AG04450 (cell line): ENCODE data around the gene DEAF1. TPM values are rescaled to one million over a fixed set of nuclear protein-coding genes. Genes with fewer than 3 reads are reported as not detected.
A peak's percentile ranks its signal among the peaks of the same experiment; 100 is the strongest.

Experiments used
- CTCF ChIA-PET: fragments of 300-600, 350-600 bp; formaldehyde crosslinking; extraction: SDS; loops from one replicate; lab custom pipeline; 2022; ENCODE audit warnings: antibody characterized with exemption, inconsistent platforms; lab: Charles Lee
- POLR2A ChIA-PET: fragments of 350-600 bp; formaldehyde crosslinking; extraction: SDS; loops from one replicate; lab custom pipeline; 2021; ENCODE audit warnings: antibody characterized with exemption, inconsistent platforms; lab: Yijun Ruan, JAX
- DNase-seq: peaks from one replicate; pipeline ENCODE4 v3.0.0-alpha.2; 2011; ENCODE audit warnings: low read depth, low spot score
- H3K27ac ChIP-seq: one replicate; pipeline ENCODE4 v1.5.1; 2012; ENCODE audit warnings: low read depth, low read length, control low read depth
- H3K27me3 ChIP-seq: one replicate; pipeline ENCODE4 v1.6.0; 2012; ENCODE audit warnings: low read length; ENCODE audit not compliant: control insufficient read depth, insufficient read depth
- H3K4me3 ChIP-seq: 2 replicates; pipeline ENCODE4 v1.5.1; 2011; ENCODE audit warnings: mild to moderate bottlenecking, low read depth, low read length, control low read depth
- H3K9me3 ChIP-seq: 2 replicates; pipeline ENCODE4 v1.5.1; 2012; ENCODE audit warnings: low read length; ENCODE audit not compliant: control insufficient read depth, insufficient read depth
- CTCF ChIP-seq: IDR thresholded peaks from 2 replicates; pipeline ENCODE4 v1.5.1; 2011; ENCODE audit warnings: low read depth, low read length, control low read depth, inconsistent platforms
- polyA plus RNA-seq: library from polyadenylated mRNA; depleted of rRNA; stranded (reverse); fragments of >200 nt; gene quantifications from 2 replicates; pipeline ENCODE4 v1.2.3, GENCODE V29; 2011

The DEAF1 gene
- polyA plus RNA-seq, 1 experiment, result 13.0 TPM

- Histone ChIP-seq H3K4me3 (peak overlapping the region; percentile 67), H3K27me3 (no peaks in the 10 kb centered on the region), H3K27ac (peak overlapping the region; percentile 31), H3K9me3 (no peaks in the 10 kb centered on the region; the same call in 1 of the 2 replicates)
- no peak for TF ChIP-seq CTCF
- CTCF ChIA-PET, result no interaction called here
- POLR2A ChIA-PET, result interaction anchor here (2.4 kb wide), 1 partner anchor 12 kb away, joined by 11 read pairs; the partner anchor contains the start of genes DEAF1 and TMEM80
- no peak for DNase-seq
Observed at GRCh38 chr11:706957-707816, 12.2 kb upstream of the DEAF1 start.

GRCh38 chr11:706439-706956, 11.5 kb upstream of the DEAF1 start:
- DNase-seq, result no peak
- TF ChIP-seq CTCF, result no peak
- no peaks in the 10 kb centered on the region for H3K27me3 ChIP-seq
- ChIA-PET CTCF (no interaction called here), POLR2A (interaction anchor here (0.6 to 2.4 kb wide), 5 partner anchors 9 to 169 kb away, joined by 3 to 11 read pairs (median 4); partner anchors contain the start of genes DEAF1, LRRC56 and TMEM80)
- H3K27ac ChIP-seq, result no peak overlapping the region
- no peaks in the 10 kb centered on the region; the same call in 1 of the 2 replicates for H3K9me3 ChIP-seq
- H3K4me3 ChIP-seq, result peak overlapping the region; percentile 67

DNA sequence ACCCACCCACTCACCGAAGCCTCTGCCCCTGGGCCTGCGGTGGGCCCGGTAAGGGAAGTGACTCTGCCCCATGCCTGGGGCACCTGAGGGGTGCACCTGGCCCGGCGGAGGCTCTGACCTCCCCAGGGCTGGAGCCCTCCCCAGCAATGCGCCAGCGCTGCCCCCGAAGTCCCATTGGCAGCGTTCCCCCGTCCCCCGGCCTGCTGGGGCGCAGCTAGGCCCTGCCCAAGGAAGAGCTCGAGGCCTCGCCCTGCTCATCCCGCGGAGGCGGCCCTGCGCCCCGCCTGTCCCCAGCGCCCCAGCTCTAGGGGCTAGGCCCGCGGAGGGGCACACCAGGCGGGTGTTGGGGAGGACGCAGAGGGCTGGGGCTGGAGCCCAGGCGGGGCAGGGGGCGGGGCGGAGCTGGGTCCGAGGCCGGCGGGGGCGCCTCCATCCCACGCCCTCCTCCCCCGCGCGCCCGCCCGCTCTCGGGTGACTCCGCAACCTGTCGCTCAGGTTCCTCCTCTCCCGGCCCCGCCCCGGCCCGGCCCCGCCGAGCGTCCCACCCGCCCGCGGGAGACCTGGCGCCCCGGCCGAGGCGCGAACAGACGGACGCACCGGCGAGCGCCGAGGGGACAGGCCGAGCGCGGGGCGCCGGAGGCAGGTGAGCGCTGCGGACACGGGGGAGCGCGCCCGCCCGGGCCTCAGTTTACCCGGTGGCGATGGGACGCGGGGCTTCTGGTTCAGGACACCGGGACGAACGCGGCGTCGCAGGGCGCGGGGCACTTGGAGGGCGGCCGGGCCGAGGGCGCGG, 10.8 kb upstream of the DEAF1 start, which contains the start of gene EPS8L2:
Gene EPS8L2, plus strand, starts transcription at position 586 of the 793 bp plus-strand sequence. CDS start 3,177 bp downstream, outside the sequence.
- DNase-seq, result no peak
- ChIA-PET CTCF (no interaction called here), POLR2A (interaction anchor here (0.6 to 2.4 kb wide), 6 partner anchors 9 to 169 kb away, joined by 3 to 11 read pairs (median 4); partner anchors contain the start of genes DEAF1, LRRC56 and TMEM80)

More for the DNA sequence above, 10.8 kb upstream of the DEAF1 start, which contains the start of gene EPS8L2:
- no peak for TF ChIP-seq CTCF
- no peaks in the 10 kb centered on the region; the same call in 1 of the 2 replicates for H3K9me3 ChIP-seq
- H3K27ac ChIP-seq, result peak within 1 kb of the TSS; percentile 31
- H3K4me3 ChIP-seq, result peak within 1 kb of the TSS; percentile 67
- no peaks in the 10 kb centered on the region for H3K27me3 ChIP-seq
